Upper lobe of left lung (tissue), 4 donors: ENCODE results near the gene HMMR.

Experiments used
- POLR2A ChIP-seq, 4 donors: fragments of 450-650 bp; IDR thresholded peaks; one replicate each; pipeline ENCODE4 v1.5.1; 2016 to 2017; ENCODE audit warnings: antibody characterized with exemption in 4 of 4, mild to moderate bottlenecking in 2 of 4
- POLR2AphosphoS5 ChIP-seq, 2 donors: sonication (generic); formaldehyde crosslinking; IDR thresholded peaks; one replicate each; pipeline ENCODE4 v1.5.1; 2017; ENCODE audit warnings: antibody characterized with exemption in 2 of 2
- TF ChIP-seq, protein P1 (sequence below), 6 experiments: fragments of 450-650 bp in 4 of 6; fragments of 200-600 bp in 2 of 6; sonication (generic) in 2 of 6; IDR thresholded peaks; one replicate each; pipeline ENCODE4 v1.5.1; 2016 to 2019; ENCODE audit warnings: antibody characterized with exemption in 6 of 6

DNA sequence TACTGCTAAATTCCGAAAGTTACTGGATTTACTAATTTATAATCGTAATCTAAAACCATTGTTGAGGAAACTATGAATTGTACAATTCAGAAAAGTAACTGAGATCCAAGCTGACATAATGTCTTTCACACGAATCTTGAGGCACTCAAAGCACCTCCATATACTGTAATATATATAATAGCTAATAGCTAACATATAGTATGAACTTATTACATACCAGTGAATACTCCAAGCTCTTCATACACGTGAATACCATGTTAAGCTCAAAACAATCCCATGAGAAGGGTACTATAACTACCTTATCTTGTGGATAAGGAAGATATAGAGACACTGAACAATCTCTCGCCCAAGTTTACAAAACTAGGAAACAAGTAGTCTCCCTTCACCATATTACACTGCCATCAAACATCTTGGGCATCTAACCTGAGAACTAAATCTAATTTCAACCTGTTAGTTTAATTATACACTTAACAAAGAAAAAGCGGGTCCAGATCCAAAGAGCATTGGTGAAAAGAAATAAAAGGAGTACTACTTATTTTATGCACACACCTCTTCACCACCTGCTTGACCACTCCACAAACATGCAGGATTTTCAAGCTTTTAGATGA lies 1.6 kb upstream of the HMMR start:
- TF ChIP-seq POLR2AphosphoS5 (IDR thresholded peaks at IDR 0.05), result no peak
- TF ChIP-seq, protein P1, sequence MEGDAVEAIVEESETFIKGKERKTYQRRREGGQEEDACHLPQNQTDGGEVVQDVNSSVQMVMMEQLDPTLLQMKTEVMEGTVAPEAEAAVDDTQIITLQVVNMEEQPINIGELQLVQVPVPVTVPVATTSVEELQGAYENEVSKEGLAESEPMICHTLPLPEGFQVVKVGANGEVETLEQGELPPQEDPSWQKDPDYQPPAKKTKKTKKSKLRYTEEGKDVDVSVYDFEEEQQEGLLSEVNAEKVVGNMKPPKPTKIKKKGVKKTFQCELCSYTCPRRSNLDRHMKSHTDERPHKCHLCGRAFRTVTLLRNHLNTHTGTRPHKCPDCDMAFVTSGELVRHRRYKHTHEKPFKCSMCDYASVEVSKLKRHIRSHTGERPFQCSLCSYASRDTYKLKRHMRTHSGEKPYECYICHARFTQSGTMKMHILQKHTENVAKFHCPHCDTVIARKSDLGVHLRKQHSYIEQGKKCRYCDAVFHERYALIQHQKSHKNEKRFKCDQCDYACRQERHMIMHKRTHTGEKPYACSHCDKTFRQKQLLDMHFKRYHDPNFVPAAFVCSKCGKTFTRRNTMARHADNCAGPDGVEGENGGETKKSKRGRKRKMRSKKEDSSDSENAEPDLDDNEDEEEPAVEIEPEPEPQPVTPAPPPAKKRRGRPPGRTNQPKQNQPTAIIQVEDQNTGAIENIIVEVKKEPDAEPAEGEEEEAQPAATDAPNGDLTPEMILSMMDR (IDR thresholded peaks at IDR 0.05), result no peak
- TF ChIP-seq POLR2A (IDR thresholded peaks at IDR 0.05), result no peak
